HCT116 (cell line): Measurements from ENCODE around the gene MED27.

Experiments used
- CEBPB ChIP-seq: IDR thresholded peaks from 2 replicates; pipeline ENCODE4 v1.6.1; 2012; ENCODE audit warnings: low read depth
- EZH2 ChIP-seq: fragments of 200-600 bp; sonication (generic); IDR thresholded peaks from 2 replicates; pipeline ENCODE4 v1.6.1; 2017; ENCODE audit warnings: antibody characterized with exemption, mixed run types
- EZH2phosphoT487 ChIP-seq: fragments of 200-600 bp; IDR thresholded peaks from 2 replicates; pipeline ENCODE4 v1.6.1; 2018; ENCODE audit warnings: antibody characterized with exemption, borderline replicate concordance
- FOSL1 ChIP-seq: IDR thresholded peaks from 2 replicates; pipeline ENCODE4 v1.6.1; 2012; ENCODE audit warnings: low read depth
- MAX ChIP-seq: IDR thresholded peaks from 2 replicates; pipeline ENCODE4 v1.6.1; 2012
- POLR2A ChIP-seq: IDR thresholded peaks from 2 replicates; pipeline ENCODE4 v1.7.0; 2011; ENCODE audit warnings: borderline replicate concordance; ENCODE audit not compliant: insufficient read depth, insufficient read length; ENCODE audit errors: extremely low read depth
- POLR2AphosphoS5 ChIP-seq: IDR thresholded peaks from 2 replicates; pipeline ENCODE4 v1.6.1; 2011; ENCODE audit warnings: mild to moderate bottlenecking, low read depth, low read length, moderate library complexity
- RAD21 ChIP-seq: IDR thresholded peaks from 2 replicates; pipeline ENCODE4 v1.6.1; 2012; ENCODE audit warnings: low read depth, mild to moderate bottlenecking
- SIN3A ChIP-seq: IDR thresholded peaks from 2 replicates; pipeline ENCODE4 v1.6.1; 2012; ENCODE audit warnings: low read depth
- YY1 ChIP-seq: IDR thresholded peaks from 2 replicates; pipeline ENCODE4 v1.6.1; 2011; ENCODE audit warnings: low read length, low read depth, moderate library complexity, mild to moderate bottlenecking; ENCODE audit not compliant: insufficient replicate concordance; ENCODE audit errors: extremely low read depth
- ZBTB33 ChIP-seq: IDR thresholded peaks from 2 replicates; pipeline ENCODE4 v1.6.1; 2011; ENCODE audit warnings: mild to moderate bottlenecking, low read length, moderate library complexity; ENCODE audit not compliant: insufficient replicate concordance; ENCODE audit errors: extremely low read depth
- ZNF274 ChIP-seq: fragments of 200-500 bp; sonication (Bioruptor generic); IDR thresholded peaks from 2 replicates; pipeline ENCODE4 v1.6.1; 2014; ENCODE audit warnings: mild to moderate bottlenecking, low read depth, low read length, inconsistent platforms
- TF ChIP-seq, protein P1 (sequence below), 3 experiments: fragments of 200-600 bp in 1 of 3; sonication (generic) in 1 of 3; IDR thresholded peaks in 2 of 3; conservative IDR thresholded peaks in 1 of 3; 2 replicates each; pipeline ENCODE4 v1.5.1; 2012 to 2017; ENCODE audit warnings: low read depth in 2 of 3, low read length in 2 of 3, antibody characterized with exemption in 1 of 3, borderline replicate concordance in 1 of 3, control low read depth in 1 of 3, mild to moderate bottlenecking in 1 of 3, mixed read lengths in 1 of 3, mixed run types in 1 of 3, moderate library complexity in 1 of 3; ENCODE audit not compliant: insufficient read depth in 1 of 3

GRCh38 chr9:131959887-131960286 lies 119.8 kb downstream of the MED27 start:
- TF ChIP-seq, protein P1, sequence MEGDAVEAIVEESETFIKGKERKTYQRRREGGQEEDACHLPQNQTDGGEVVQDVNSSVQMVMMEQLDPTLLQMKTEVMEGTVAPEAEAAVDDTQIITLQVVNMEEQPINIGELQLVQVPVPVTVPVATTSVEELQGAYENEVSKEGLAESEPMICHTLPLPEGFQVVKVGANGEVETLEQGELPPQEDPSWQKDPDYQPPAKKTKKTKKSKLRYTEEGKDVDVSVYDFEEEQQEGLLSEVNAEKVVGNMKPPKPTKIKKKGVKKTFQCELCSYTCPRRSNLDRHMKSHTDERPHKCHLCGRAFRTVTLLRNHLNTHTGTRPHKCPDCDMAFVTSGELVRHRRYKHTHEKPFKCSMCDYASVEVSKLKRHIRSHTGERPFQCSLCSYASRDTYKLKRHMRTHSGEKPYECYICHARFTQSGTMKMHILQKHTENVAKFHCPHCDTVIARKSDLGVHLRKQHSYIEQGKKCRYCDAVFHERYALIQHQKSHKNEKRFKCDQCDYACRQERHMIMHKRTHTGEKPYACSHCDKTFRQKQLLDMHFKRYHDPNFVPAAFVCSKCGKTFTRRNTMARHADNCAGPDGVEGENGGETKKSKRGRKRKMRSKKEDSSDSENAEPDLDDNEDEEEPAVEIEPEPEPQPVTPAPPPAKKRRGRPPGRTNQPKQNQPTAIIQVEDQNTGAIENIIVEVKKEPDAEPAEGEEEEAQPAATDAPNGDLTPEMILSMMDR (IDR thresholded peaks at IDR 0.05 in 2 of 3, conservative IDR thresholded peaks at IDR 0.05 in 1 of 3; ENCODE audit: borderline replicate concordance in 1 of 3, insufficient read depth in 1 of 3, low read depth in 2 of 3, low read length in 2 of 3) = no peak
- no peak for TF ChIP-seq ZNF274
- no peak for TF ChIP-seq EZH2phosphoT487
- no peak for TF ChIP-seq YY1
- no peak for TF ChIP-seq POLR2A
- TF ChIP-seq EZH2 = no peak
- no peak for TF ChIP-seq MAX
- no peak for TF ChIP-seq ZBTB33
- TF ChIP-seq SIN3A = no peak
- TF ChIP-seq POLR2AphosphoS5 = no peak
- no peak for TF ChIP-seq RAD21
- TF ChIP-seq FOSL1 = no peak
- TF ChIP-seq CEBPB = no peak
